K562 (cell line): Measurements from ENCODE around the gene SELENOI. TPM values are rescaled to one million over a fixed set of nuclear protein-coding genes. Genes with fewer than 3 reads are reported as not detected.
A peak's percentile ranks its signal among the peaks of the same experiment; 100 is the strongest.

Source experiments
- HNRNPH1 ChIP-seq: fragments of 200-400 bp; formaldehyde crosslinking; optimal IDR thresholded peaks from 2 replicates; pipeline ENCODE3; 2017; ENCODE audit warnings: low read depth, mild to moderate bottlenecking, low read length, moderate library complexity
- JUND ChIP-seq, 2 experiments: IDR thresholded peaks; 2 replicates in 1 of 2; 3 replicates in 1 of 2; pipeline ENCODE4 v1.6.1; 2011; ENCODE audit warnings: borderline replicate concordance in 2 of 2, low read depth in 2 of 2, low read length in 2 of 2, improper control_type of control experiment in 1 of 2, missing biosample characterization in 1 of 2, missing genetic modification characterization in 1 of 2, missing genetic modification reagents in 1 of 2
- KLF16 ChIP-seq: IDR thresholded peaks from 2 replicates; pipeline ENCODE4 v1.6.1; 2016; ENCODE audit warnings: antibody characterized with exemption
- MED1 ChIP-seq: sonication (generic); formaldehyde crosslinking; IDR thresholded peaks from 2 replicates; pipeline ENCODE4 v1.8.1; 2023; ENCODE audit warnings: missing genetic modification reagents, borderline replicate concordance
- MTF1 ChIP-seq: fragments of 250-450 bp; sonication (Bioruptor Pico); IDR thresholded peaks from 2 replicates; pipeline ENCODE4 v1.9.0; 2021; ENCODE audit warnings: moderate library complexity, mild to moderate bottlenecking, inconsistent platforms, borderline replicate concordance
- PCBP2 ChIP-seq: fragments of 200-400 bp; formaldehyde crosslinking; IDR thresholded peaks from 2 replicates; pipeline ENCODE4 v1.6.1; 2018; ENCODE audit warnings: low read length, low read depth, mild to moderate bottlenecking, moderate library complexity; ENCODE audit not compliant: poor library complexity, severe bottlenecking
- PHTF2 ChIP-seq: fragments of 250-450 bp; sonication (Bioruptor Pico); IDR thresholded peaks from 2 replicates; pipeline ENCODE4 v1.5.0; 2021; ENCODE audit warnings: mild to moderate bottlenecking
- SMARCA4 ChIP-seq: fragments of 450-650 bp; IDR thresholded peaks from 2 replicates; pipeline ENCODE4 v1.6.1; 2016
- TSC22D4 ChIP-seq: fragments of 450-650 bp; IDR thresholded peaks from 2 replicates; pipeline ENCODE4 v1.6.1; 2016; ENCODE audit warnings: missing genetic modification characterization, missing biosample characterization, control low read depth
- ZNF318 ChIP-seq, 2 experiments: fragments of 450-650 bp; IDR thresholded peaks; 2 replicates each; pipeline ENCODE4 v1.6.1; 2016; ENCODE audit warnings: mild to moderate bottlenecking in 2 of 2, borderline replicate concordance in 1 of 2, low read depth in 1 of 2, moderate library complexity in 1 of 2
- ZNF436 ChIP-seq: fragments of 250-450, 450-650 bp; sonication (Bioruptor Pico); formaldehyde crosslinking; IDR thresholded peaks from 2 replicates; pipeline ENCODE4 v1.7.0; 2020; ENCODE audit warnings: mild to moderate bottlenecking
- ZNF444 ChIP-seq: fragments of 250-450 bp; sonication (Bioruptor Pico); IDR thresholded peaks from 2 replicates; pipeline ENCODE4 v1.4.0; 2020; ENCODE audit warnings: mild to moderate bottlenecking, moderate library complexity
- ZNF766 ChIP-seq: fragments of 200-800 bp; sonication (Bioruptor generic); conservative IDR thresholded peaks from 2 replicates; pipeline ENCODE4 v1.6.1; 2016; ENCODE audit warnings: missing genetic modification characterization, missing compliant biosample characterization
- polyA plus RNA-seq, 8 experiments: library from polyadenylated mRNA; depleted of rRNA in 4 of 8; stranded (reverse) in 5 of 8; unstranded in 3 of 8; fragments of >200 nt; fragmentation: Nextera tagmentation in 2 of 8; fragmentation: Illumina TruSeq in 1 of 8; extraction: Ambion mirVana in 2 of 8; extraction: Trizol in 1 of 8; gene quantifications; 2 replicates each; pipeline versions ENCODE4 v1.2.1 to v1.2.3, GENCODE V29; 2011 to 2014; ENCODE audit warnings: inconsistent platforms in 1 of 8, missing spikeins in 1 of 8
- total RNA-seq, 7 experiments: library from RNA; depleted of rRNA in 6 of 7; stranded (reverse); fragments of >200 nt in 6 of 7; fragmentation: Illumina TruSeq in 2 of 7; extraction: Trizol in 2 of 7; gene quantifications; 2 replicates each; pipeline versions ENCODE4 v1.2.1 to v1.2.3, GENCODE V29; 2011 to 2021; ENCODE audit warnings: low replicate concordance in 1 of 7

The SELENOI gene
- total and polyA plus RNA-seq, 9 of the 15 experiments (the other 6 are each of a cell fraction or from before 2014, with no cell fraction given): 9.6 to 46.9 (median 24.4) TPM

GRCh38 chr2:26412091-26412673, 66.2 kb downstream of the SELENOI start (continued):
- TF ChIP-seq PHTF2 (CRISPR knock-in tag) (no peak), SMARCA4 (peak; percentile 94), ZNF436 (CRISPR knock-in tag) (no peak), JUND (IDR thresholded peaks at IDR 0.05; ENCODE audit: borderline replicate concordance, low read depth, low read length) (peak; percentile 98), JUND (tag; IDR thresholded peaks at IDR 0.05; ENCODE audit: borderline replicate concordance, low read depth, low read length) (peak; percentile 96), PCBP2 (no peak), MED1 (no peak), ZNF444 (CRISPR knock-in tag) (no peak), HNRNPH1 (no peak), TSC22D4 (tag) (no peak), ZNF318 (IDR thresholded peaks at IDR 0.05; ENCODE audit: borderline replicate concordance in 1 of 2, low read depth in 1 of 2) (peak in 1 of 2 experiments; percentile 97; a peak in 2 of 4 replicates), KLF16 (peak; percentile 84), MTF1 (no peak), ZNF766 (CRISPR knock-in tag) (peak; percentile 96)
